ENCODE measurements around the gene REEP3. TPM values are rescaled to one million over a fixed set of nuclear protein-coding genes. Genes with fewer than 3 reads are reported as not detected.
A peak's percentile ranks its signal among the peaks of the same experiment; 100 is the strongest.

The REEP3 gene
- polyA plus RNA-seq, 1 donor from 2014 or later: 6.9 TPM

GRCh38 chr10:63522277-63522687 lies 1.1 kb downstream of the REEP3 start:
- peaks cover 6% of the 10 kb centered on the region for H3F3A ChIP-seq (ENCODE audit: insufficient read depth, low read length, poor library complexity, severe bottlenecking)
- no peaks in the 10 kb centered on the region for H3K9me2 ChIP-seq (ENCODE audit: insufficient read depth, low read length)
- H4K20me1 ChIP-seq (ENCODE audit: insufficient read depth): no peaks in the 10 kb centered on the region
- H3K4me3 ChIP-seq (ENCODE audit: low read length): peak overlapping the region; percentile 72
- peak overlapping the region; percentile 85 for H2AFZ ChIP-seq (ENCODE audit: low read depth, low read length)
- TF ChIP-seq POLR2AphosphoS5 (IDR thresholded peaks at IDR 0.05) (no peak), EZH2 (IDR thresholded peaks at IDR 0.05; ENCODE audit: borderline replicate concordance, insufficient read depth, low read length, poor library complexity, severe bottlenecking) (no peak), RAD21 (conservative IDR thresholded peaks at IDR 0.05) (no peak), REST (IDR thresholded peaks at IDR 0.05; ENCODE audit: borderline replicate concordance) (no peak), EP300 (conservative IDR thresholded peaks at IDR 0.05; ENCODE audit: poor library complexity, severe bottlenecking) (no peak), TAF1 (IDR thresholded peaks at IDR 0.05; ENCODE audit: low read depth) (no peak), MXI1 (conservative IDR thresholded peaks at IDR 0.05; ENCODE audit: poor library complexity, severe bottlenecking) (no peak), SMC3 (conservative IDR thresholded peaks at IDR 0.05; ENCODE audit: poor library complexity) (no peak)
- peak overlapping the region; percentile 46 for H3K4me2 ChIP-seq (ENCODE audit: low read length)
- peak overlapping the region; percentile 99 for H3K27ac ChIP-seq (ENCODE audit: low read length)
- no peaks in the 10 kb centered on the region for H3K36me3 ChIP-seq (ENCODE audit: insufficient read depth, low read length)
- peak overlapping the region; percentile 98 for H3K9ac ChIP-seq (ENCODE audit: low read length)
- H3K79me2 ChIP-seq (replicated peaks; ENCODE audit: insufficient read depth, low read length): peaks cover 77% of the 10 kb centered on the region
- no peaks in the 10 kb centered on the region for H3K9me3 ChIP-seq (ENCODE audit: low read length)
- H3K27me3 ChIP-seq (ENCODE audit: insufficient read depth, low read depth, low read length): no peaks in the 10 kb centered on the region

GRCh38 chr10:63522995-63523394 lies 1.8 kb downstream of the REEP3 start:
- peak overlapping the region; percentile 99 for H3K27ac ChIP-seq (ENCODE audit: low read length)
- no peaks in the 10 kb centered on the region for H3K36me3 ChIP-seq (ENCODE audit: insufficient read depth, low read length)
- peak overlapping the region; percentile 72 for H3K4me3 ChIP-seq (ENCODE audit: low read length)
- H3K9me3 ChIP-seq (ENCODE audit: low read length): no peaks in the 10 kb centered on the region
- H3K4me2 ChIP-seq (ENCODE audit: low read length): peak overlapping the region; percentile 46
- H2AFZ ChIP-seq (ENCODE audit: low read depth, low read length): peak overlapping the region; percentile 85
- H3F3A ChIP-seq (ENCODE audit: insufficient read depth, low read length, poor library complexity, severe bottlenecking): peaks cover 6% of the 10 kb centered on the region
- H3K9me2 ChIP-seq (ENCODE audit: insufficient read depth, low read length): no peaks in the 10 kb centered on the region
- TF ChIP-seq CTCF (IDR thresholded peaks at IDR 0.05; ENCODE audit: poor library complexity, severe bottlenecking) (no peak), RAD21 (conservative IDR thresholded peaks at IDR 0.05) (no peak), MXI1 (conservative IDR thresholded peaks at IDR 0.05; ENCODE audit: poor library complexity, severe bottlenecking) (no peak), POLR2AphosphoS5 (IDR thresholded peaks at IDR 0.05) (no peak), EP300 (conservative IDR thresholded peaks at IDR 0.05; ENCODE audit: poor library complexity, severe bottlenecking) (no peak), REST (IDR thresholded peaks at IDR 0.05; ENCODE audit: borderline replicate concordance) (no peak)
- peaks cover 76% of the 10 kb centered on the region for H3K79me2 ChIP-seq (replicated peaks; ENCODE audit: insufficient read depth, low read length)
- no peaks in the 10 kb centered on the region for H4K20me1 ChIP-seq (ENCODE audit: insufficient read depth)
- H3K27me3 ChIP-seq (ENCODE audit: insufficient read depth, low read depth, low read length): no peaks in the 10 kb centered on the region
- H3K9ac ChIP-seq (ENCODE audit: low read length): peak overlapping the region; percentile 98
